Measurements from ENCODE around the gene MUC13.

The MUC13 gene

DNA sequence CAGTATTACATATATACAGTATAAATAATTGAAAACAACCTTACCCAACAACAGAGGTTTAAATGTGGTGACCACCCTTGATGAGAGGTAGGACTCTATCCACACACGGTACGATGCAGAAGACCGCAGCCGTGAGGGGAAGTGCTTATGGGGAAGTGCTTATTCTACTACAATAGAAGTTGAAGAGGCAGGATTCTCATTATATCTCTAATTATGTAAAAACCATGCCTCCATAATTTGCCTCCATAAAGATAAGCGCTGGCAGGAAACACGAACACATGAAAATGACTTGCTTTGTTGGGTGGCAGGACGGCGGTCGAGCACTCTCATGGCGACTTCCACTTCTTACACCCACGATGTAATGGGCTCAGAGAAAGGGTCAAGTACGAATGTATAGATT, 7.2 kb upstream of the MUC13 start:
- DNase-seq = no peak

GRCh38 chr3:124939661-124940060, 5.1 kb upstream of the MUC13 start:
- DNase-seq = no peak

GRCh38 chr3:124938896-124939295, 4.3 kb upstream of the MUC13 start:
- DNase-seq = no peak

DNA sequence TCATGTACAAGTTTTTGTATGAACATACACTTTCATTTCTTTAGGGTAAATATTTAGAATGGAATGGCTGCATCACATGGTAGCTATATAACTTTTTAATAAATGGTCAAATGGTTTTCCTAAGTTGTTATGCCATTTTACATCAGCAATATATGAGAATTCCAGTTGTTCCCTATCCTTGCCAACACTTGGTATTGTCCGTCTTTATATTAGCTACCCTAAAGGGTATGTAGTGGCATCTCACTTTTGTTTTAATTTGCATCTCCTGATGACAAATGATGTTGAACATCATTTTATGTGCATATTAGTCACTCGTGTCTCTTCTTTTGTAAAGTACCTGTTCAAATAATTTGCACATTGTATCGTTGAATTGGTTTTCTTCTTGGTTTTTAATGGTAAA, 2.5 kb upstream of the MUC13 start:
- no peak for DNase-seq

DNA sequence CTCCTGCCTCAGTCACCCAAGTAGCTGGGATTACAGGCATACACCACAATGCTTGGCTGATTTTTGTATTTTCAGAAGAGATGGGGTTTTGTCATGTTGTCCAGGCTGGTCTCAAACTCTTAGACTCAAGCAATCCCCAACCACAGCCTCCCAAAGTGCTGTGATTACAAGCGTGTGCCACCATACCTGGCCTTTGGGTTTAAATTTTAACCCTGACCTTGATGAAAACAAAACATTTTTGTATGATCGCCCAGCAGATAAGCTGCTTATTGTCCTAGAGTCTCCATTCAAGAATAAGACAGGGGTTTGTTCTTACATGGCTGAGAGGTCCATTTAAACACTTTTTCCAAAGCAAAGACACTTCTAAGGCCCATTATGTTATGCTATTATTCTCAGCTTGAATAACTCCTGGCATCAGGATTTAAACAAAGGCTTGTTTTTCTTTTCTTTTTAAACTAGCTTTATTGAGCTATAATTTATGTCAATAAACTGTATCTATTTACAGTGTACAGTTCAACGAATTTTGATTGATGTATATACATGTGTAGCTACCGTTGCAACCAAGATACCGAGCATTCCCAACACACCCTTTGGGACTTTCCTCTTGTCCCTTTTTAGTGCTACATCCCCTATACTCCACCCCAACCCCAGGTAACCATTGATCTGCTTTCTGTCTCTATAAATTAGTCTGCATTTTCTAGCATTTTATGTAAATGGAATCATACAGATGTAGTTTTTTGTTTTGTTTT, 1.4 kb upstream of the MUC13 start:
- no peak for DNase-seq

DNA sequence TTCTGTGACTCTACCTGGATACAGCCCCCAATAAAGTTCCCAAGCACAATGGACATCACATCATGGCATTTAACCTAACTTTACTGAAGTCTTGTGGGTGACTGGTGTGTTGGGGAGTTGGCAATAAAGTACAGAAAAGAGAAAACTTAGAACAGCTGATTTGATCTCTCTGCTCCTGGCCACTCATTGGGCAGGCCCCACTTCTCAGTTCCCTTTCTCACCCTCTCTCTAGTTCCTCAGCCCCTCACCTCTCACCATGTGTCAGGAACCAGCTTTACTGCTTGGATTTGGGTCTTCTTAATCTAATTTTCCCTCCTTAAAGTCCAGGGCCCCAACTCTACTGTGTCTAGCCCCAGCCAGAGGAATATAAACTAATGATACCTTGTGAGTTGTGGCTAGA, 713 bp upstream of the MUC13 start:
- DNase-seq = no peak

- peak; percentile 69 for DNase-seq
These were observed 6.0 kb downstream of the MUC13 start for GRCh38 chr3:124928333-124929202.

GRCh38 chr3:124927574-124928045, 6.9 kb downstream of the MUC13 start:
- no peak for DNase-seq

GRCh38 chr3:124926426-124927101, 8.0 kb downstream of the MUC13 start:
- no peak for DNase-seq

DNA sequence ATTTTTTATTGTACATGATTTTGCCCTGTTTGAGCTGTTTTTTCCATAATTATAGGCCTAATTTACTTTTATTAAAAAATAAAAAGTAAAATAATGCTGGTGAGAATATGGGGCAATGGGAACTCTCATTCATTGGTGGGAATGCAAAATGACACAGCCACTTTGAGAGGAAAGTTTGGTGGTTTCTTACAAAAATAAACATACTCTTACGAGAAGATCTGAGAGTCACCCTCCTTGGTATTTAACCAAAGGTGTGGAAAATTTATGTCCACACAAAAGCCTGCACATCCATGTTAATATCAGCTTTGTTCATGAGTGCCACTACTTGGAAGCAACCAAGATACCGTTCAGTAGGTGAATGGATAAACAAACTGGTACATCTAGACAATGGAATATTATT, 9.8 kb downstream of the MUC13 start:
- no peak for DNase-seq

GRCh38 chr3:124923833-124924232, 10.7 kb downstream of the MUC13 start:
- DNase-seq = no peak

- no peak for DNase-seq
These were observed 13.8 kb downstream of the MUC13 start for GRCh38 chr3:124920718-124921117.

GRCh38 chr3:124919756-124920155, 14.8 kb downstream of the MUC13 start:
- no peak for DNase-seq

DNA sequence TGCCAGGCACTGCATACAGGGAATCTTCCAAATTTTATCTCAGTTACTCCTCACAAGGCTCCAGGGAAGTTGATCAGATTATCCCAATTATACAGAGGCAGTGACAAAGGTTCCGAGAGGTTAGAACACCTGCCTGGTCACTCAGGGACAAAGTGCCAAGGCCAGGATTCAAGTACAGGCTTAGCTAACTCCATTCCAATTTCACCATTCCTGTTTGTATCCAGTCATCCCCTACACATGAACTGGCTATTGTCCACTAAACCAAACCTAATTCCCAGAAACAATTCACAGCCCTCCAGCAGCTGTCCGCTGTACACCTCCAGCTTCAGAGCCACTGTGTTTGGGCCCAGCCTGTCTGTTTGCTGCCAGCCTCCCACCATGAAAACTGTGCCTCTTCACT, 16.0 kb downstream of the MUC13 start:
- DNase-seq = no peak

DNA sequence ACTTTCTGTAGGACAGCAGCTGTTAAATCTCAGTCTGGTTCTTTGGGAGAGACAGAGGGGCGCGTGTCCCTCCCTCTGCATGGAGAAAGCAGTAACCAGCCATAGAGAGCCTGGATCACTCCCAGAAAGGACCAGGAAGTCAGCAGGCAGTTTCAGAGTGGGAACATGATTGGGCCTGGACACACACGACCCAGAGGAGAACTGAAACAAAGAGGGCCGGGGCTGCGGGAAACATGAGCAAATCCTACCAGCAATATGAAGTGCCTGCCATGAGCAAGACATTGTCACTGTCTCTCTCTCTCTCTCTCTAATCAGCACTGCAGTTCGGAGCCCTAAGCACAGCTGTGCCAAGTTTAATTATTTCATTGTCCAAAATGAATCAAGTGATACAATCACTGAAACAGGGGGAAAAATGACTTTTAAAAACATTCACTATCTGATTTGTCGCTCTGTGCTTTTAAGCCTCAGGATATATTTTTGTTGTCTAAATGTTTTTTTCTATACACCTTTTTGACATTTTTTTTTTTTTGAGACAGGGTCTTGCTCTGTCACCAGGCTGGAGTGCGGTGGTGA, 17.6 kb downstream of the MUC13 start:
- no peak for DNase-seq

- no peak for DNase-seq
These were observed 19.3 kb downstream of the MUC13 start for GRCh38 chr3:124915254-124915653.

DNA sequence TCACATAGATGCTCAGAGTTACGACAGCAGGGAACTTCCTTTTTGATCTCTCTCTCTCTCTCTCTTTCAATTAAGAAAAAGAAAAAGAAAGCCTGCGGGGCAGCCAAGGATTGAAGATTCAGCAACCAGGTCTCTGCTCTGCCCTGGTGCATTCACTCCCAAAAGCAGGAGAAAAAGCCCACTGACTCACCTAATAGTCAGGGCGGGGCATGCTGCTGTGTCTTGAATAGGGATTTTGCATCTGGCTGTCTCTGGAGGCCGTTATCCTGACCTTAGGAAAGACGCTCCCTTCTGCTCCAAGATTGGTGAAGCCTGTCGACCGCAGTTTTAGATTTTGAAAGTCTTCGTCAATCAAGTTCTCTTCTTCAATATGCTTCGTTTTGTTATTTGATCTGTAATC, 26.6 kb downstream of the MUC13 start:
- no peak for DNase-seq

GRCh38 chr3:124904835-124905492, 29.6 kb downstream of the MUC13 start:
- DNase-seq = no peak

GRCh38 chr3:124903896-124904834, 30.4 kb downstream of the MUC13 start:
- DNase-seq = no peak

- no peak for DNase-seq
These were observed 37.6 kb downstream of the MUC13 start for GRCh38 chr3:124896824-124897526.

DNA sequence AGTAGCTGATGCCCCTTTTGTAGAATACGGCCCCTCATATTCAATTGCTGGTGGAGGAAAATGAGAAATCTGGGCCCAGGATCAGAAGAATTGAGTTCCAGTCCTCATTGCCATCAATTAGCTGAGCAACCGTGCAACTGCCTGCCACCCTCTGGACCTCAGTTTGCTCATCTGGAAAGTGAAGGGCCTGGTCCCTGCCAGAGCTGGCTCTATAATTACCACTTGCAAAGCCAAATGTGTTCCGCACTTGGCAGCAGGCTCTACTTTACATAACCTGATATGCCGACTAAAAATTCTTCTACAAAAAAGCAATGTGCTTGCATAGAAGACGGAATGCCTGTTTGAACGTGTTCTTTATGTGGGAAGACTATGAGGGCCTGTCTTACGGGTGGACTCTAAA, 38.8 kb downstream of the MUC13 start:
- no peak for DNase-seq

All from hematopoietic multipotent progenitor cell treated with erythropoietin and hydrocortisone succinate and interleukin-3 and kit ligand, for 8 days (in vitro differentiated cells).